HG03342 (cell line): ENCODE data around the gene RERGL.
"Not testable (repeated sequence)": the region's sequence is repeated elsewhere in the genome, so short reads cannot be mapped to it uniquely, and the experiment has no call there.

Experiments
- ATAC-seq: cut with Tn5 transposase; IDR thresholded peaks from one replicate; pipeline ENCODE4 v1.9.1; 2021; ENCODE audit warnings: mild to moderate bottlenecking, moderate library complexity; ENCODE audit not compliant: unreplicated experiment

RERGL gene, protein sequence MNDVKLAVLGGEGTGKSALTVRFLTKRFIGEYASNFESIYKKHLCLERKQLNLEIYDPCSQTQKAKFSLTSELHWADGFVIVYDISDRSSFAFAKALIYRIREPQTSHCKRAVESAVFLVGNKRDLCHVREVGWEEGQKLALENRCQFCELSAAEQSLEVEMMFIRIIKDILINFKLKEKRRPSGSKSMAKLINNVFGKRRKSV

DNA sequence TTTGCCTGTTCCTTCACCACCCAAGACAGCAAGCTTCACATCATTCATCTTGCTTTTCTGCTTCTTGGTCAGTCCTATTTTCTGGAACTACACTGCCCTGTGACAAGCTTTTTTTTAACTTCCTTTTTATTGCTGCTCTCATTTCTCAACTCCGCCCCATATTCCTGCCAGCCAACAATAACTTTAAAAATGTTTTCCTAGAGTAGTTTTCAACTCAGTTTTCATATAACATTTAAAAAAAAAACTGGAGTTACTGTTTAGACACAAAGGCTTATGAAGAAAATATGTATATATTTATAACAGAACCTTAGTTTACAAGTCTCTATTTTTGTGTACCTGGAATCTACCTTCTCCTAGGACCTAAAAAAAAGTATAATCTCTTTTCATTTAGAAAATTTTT, at the start of gene RERGL:
Gene RERGL (minus strand): TSS at position 101 of the 400 bp plus-strand sequence. CDS start 53 bp downstream, at position 48.
- no peak for ATAC-seq

DNA sequence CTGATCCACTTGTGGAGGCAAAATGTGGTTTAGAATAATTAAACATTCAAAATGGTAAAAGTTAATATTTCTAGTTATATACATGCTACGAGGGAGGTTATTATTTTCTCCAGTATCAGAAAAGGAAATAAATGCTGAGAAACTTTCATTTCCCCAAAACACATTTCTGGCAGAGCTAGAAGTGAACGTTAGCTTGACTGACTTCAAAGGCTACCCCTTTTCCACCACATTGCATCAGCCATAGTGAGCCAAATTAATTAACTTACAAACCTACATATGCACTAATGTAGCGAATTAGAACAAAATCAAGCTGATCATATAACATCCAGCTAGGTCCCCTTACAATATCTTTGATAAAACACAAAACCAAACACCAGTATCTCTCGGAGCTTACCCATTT, 49.3 kb upstream of the RERGL start:
- no peak for ATAC-seq

DNA sequence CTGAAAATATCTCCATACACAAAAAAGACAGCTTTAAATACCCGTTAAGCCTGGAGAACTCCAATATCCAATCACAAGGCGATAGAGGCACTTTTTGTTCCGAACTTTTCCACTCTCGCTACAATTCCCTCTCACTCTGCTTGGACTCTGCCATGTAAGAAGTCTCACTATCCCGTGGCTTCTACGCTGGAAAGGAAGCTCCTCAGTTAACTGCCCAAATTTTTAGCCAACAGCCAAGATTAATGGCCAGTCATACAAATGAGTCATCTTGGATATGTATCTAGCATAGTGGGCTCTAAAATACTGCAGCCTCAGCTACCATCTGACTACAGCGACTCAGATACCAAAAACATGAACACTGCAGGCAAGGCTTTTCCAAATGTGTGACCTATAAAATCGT, 45.5 kb upstream of the RERGL start:
- no peak for ATAC-seq

DNA sequence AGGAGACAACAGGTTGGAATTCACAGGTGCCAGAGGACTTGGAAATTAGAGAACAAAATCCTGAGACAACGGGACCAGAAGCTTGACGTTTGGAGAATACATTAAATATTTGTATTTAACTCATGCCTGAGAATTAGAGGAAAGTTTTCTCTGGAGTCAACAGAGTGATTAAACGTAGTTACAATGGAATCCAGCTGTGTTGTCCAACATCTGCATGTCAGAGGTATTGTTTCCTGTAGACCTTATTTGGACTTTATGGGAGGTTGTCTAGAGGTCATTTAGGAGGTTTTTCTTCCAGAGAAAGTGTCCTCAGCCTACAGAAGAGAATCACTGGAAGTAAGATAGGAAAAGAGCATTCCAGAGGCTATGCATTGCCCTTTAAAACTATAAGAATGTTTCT, 45.1 kb upstream of the RERGL start:
- ATAC-seq = no peak

DNA sequence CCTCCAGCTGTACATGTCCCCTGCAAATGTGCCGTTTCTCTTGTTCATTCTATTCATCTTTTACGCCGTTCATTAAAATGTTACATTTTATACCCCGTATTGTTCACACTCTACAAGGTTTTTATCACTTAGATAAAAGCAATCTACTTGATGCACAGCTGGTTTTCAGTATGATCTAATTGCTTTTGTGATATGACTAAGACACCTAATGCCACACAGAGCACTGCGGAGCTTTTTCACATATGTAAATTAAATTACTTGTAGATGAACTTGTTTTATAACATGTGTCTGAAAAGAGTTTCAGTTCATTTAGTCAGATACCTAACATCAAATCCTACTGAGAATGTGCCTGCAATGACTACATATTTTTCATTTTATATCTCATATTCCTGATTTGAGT, 40.9 kb upstream of the RERGL start:
- no peak for ATAC-seq

DNA sequence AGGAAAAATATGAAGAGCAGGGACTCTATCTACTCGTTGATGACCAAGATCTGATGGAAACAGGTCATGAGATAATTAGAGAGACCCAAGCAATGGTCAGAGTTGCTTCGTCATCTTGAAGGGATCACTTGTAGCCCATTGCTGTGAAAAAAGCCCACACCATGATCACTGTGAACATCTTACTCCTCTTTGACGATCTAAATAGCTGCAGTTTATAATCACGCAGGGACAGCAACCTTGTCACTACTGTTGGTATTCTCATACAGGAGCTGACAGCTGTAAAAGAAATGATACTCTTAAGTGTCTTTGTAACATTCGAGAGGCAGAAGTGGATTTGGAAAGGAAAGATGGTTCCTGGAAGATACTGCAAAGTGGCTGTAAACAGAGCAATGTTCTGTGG, 33.7 kb upstream of the RERGL start:
- ATAC-seq = no peak

DNA sequence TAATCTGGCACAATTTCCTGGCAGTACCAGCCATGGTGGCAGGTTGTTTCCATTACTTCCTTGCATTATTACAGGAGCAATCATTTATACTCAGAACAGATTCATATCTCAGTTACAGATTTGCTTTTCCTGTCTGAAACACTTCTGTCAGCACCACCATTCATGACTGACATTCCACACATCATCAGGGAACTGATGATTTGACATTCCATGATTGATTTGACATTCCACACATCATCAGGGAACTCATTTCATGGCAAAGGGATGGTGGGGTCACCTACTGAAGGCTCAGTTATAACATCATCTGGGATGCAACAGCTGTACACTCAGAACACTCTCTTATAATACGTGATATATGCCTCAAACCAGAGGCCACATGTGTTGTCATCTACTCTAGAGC, 30.9 kb upstream of the RERGL start:
- ATAC-seq = no peak

DNA sequence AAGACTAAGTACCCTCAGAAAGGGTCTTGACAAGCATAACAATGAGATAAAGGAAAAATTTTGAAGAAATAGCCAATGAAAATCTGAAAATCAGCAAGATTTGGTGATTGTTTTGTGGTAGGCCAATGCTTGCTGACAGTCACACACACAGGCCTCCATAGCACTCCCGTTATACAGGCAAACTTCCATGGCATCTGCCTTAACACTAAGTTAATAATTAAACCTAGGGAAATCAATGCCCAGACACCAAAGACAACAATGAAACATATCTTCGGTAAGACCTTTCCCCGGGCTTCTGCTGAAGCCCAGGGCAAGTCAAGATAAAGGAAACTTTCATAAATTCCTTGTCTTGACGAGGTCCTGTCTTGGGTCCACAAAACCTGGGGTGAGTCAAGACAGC, 18.6 kb upstream of the RERGL start:
- ATAC-seq = no peak

DNA sequence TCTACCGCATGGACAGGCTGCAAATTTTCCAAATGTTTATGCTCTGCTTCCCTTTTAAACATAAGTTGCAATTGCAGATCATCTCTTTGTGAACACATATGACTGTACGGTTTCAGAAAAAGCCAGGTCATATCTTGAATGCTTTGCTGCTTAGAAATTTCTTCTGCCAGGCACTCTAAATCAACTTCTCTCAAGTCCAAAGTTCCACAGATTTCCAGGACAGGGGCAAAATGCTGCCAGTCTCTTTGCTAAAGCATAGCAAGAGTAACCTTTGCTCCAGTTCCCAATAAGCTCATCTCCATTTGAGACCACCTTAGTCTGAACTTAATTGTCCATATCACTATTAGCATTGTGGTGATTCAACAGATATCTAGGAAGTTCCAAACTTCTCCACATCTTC, 13.6 kb upstream of the RERGL start:
- ATAC-seq = no peak

DNA sequence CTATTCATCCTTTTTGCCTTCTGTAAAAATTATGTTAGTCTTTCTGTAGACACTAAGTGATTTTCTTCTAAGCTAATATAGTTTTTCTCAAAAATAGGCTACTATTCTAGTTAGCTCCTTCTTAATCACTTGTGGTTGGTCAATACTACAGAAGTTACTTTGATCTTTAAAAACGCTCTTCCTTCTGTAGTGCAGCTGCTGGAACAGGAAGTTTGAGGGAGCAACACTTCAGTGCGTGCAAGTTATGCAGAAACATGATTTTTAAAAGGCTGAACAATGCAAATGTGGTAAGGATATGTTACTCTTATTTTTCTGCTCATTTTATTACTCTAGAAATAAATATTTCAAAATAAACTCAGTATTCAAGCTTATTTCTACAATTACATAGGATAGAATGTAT, 11.1 kb upstream of the RERGL start:
- no peak for ATAC-seq

DNA sequence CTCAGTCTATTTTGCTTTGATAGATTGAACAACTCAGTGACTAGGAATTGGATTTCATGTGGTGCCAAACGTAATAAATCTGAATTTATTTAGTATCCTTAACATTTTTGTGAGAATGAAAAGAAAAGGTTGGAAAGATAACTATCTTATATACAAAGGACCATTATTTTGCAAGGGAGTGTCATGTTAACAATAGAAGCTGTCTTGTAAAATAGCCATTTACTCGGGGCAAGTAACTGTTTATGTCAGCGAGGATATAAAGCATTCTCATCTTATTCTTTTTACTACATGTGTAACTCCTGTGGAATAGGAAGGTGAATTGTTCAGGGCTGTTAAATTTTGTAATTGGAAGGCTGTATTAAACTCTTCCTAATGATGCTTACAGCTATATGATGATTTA, 5.9 kb downstream of the RERGL start:
- no peak for ATAC-seq

DNA sequence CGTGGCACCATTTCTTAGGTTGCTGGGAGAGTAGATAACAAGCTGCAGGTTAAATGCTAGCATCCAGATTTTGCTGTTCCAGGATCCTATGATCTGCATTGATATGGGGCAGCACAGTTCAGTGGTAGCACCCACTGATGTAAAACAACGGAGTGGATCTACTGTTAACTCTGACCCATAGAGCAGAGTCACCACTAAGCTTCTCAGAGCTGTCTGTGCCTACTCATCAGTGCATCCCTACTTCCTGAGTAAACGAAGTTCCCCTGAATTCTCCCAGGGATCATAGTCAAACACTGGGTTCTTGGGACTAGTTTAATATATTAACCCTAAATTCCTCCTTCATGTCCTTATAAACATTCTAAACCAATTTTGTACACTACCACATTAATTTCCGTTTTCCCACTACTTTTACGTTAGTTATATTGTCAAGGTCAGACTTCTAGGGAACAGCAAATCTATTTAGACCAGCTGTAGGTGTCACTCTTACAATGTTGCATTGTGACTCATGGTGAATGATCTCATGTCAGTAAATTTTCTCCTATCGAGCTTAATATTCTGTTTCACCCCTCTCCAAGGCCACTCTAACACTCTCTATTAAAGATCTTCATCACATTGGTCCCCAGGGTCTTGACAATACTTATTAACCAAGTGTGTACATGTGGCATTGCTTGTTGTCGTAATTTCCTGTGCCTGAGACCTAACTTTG, 10.3 kb downstream of the RERGL start:
- no peak for ATAC-seq

DNA sequence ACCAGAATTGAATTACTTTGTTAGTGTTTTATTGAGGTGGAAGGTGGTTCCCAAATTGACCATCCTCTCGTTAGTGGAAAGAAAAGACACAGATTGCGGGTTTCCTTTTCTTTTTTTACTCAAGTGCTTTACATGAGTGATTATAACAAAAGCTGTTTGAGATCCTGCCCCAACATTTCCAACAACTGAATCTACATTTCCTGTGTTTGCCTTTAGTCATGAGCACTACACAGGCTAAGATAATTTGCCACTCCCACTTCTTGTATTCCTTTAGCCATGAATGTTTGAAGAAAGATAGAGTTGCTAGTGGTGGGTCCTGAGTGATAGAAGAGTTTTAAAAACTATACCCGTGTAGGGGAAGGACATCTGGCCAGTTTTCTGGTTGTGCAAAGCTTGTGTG, 16.0 kb downstream of the RERGL start:
- ATAC-seq = no peak

DNA sequence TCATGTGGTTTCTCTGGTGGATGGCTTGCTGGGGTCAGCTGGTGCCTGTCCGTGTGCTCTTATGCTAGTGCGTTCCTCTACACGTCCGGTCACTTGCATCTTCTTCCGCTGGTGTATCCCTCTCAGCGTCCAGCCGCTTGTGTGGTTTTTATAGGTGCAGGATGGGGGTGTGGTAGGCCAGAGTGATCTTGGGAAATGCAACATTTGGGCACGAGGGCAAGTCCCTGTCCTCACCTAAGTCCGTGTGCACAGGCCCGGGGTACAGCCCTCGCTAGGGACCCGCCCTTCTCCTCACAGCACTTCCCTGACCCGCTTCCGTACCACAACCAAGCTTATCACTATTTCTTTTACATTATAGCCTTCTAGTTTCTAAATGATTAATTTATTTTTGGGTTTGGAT, 17.3 kb downstream of the RERGL start:
- ATAC-seq = no peak

DNA sequence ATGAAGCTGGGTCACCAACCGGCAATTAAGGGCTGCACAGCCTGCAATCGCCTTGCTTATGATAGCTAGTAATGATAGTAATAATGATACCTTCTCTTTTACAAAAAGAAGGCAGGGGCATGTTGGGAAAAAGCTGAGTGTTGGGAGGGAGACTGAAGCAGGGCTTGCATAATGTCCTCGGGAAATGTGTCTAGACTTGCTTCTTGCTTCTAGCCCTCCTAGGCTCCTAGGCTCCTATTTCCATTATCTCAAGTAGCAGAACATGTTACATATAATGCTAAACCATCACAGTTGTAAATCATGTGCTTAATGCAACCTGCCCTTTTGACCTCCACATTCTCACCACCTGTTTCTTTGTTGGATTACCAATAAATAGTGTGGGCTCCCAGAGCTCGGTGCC, 18.7 kb downstream of the RERGL start:
- ATAC-seq = no peak

DNA sequence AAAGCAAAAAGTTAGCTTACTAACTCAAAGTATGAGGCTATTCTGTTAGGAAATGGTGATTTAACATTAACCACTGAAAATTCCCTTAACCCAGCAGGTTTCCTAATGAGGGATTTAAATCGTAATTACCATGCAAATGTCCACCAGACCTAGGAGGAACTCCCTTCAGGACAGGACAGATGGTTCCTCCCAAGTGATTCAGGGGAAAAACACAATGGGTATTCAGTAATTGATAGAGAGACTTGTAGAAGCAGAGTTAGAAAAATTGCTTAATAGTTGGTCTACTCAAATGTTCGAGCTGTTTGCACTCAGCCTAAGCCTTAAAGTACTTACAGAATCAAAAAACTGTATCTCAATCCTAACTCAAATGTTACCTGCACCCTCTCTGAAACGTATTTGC, 21.6 kb downstream of the RERGL start:
- no peak for ATAC-seq

DNA sequence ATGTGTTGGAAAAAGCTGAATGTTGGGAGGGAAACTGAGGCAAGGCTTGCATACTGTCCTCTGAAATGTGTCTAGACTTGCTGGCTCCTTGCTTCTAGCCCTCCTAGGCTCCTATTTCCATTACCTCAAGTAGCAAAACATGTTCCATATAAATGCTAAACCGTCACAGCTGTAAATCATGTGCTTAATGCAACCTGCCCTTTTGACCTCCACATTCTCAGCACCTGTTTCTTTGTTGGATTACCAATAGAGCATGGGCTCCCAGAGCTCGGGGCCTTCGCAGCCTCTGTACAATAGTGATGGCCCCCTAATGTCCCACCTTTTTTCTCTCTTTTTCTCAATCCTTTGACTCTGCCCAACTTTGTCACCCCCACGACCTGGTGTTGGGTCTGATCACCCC, 23.3 kb downstream of the RERGL start:
- no peak for ATAC-seq

DNA sequence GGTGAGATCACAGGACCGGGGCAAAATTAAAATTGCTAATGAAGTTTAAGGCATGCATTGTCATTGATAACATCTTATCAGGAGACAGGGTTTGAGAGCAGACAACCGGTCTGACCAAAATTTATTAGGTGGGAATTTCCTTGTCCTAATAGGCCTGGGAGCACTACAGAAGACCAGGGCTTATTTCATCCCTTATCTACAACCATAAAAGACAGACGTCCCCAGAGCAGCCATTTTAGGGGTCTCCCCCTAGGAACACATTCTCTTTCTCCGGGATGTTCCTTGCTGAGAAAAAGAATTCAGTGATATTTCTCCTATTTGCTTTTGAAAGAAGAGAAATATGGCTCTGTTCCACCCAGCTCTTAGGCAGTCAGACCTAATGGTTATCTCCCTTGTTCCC, 27.1 kb downstream of the RERGL start:
- not testable (repeated sequence) for ATAC-seq

DNA sequence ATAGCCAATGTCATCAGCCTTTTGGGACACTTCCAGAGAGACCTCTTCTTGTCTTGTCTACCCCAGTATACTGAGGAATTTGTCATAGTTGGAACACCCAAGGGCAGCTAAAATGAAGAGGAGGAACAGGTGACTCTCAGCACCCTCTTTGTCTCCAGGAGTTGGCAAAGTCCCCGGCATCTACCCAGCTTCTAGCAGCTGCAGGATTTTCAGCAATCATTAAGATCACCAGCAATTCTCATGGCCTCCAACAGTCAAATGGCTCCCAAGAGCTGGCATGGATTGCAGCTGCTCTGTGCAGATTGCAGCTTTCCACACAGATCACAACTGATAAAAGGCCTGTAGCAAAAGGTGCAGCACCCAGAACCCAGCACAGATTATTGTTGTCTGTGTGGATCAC, 32.9 kb downstream of the RERGL start:
- no peak for ATAC-seq

DNA sequence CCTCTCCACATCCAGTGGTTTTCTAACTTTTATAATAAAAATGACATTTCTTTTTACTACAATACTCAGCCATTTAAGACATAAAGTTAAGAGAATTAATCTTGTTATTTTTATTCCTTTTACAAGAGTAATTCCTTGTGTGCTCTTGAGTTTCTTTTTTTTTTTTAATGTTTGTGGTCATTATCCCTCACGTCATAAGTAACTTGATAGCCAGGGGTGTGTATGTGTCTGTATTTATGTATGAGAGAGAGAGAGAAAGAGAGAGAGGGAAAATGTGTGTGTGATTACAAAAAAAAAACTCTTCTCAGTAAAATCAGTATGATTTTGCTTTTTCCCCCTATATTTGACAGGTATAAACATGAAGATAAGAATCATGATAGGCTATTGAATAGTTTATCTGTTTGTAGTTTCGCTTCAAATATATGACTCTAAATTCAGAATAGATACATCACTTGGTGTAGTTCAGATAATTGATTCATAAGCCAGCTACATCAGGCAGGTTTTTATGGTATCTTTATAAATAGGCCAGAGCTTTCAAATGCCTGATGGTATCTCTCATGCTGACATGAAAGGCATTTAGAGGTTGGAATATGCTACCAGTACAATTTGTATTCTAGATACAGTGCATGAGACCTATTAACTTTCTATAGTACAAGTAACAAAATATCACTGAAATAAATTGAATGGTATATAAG, 34.9 kb downstream of the RERGL start:
- ATAC-seq = no peak

DNA sequence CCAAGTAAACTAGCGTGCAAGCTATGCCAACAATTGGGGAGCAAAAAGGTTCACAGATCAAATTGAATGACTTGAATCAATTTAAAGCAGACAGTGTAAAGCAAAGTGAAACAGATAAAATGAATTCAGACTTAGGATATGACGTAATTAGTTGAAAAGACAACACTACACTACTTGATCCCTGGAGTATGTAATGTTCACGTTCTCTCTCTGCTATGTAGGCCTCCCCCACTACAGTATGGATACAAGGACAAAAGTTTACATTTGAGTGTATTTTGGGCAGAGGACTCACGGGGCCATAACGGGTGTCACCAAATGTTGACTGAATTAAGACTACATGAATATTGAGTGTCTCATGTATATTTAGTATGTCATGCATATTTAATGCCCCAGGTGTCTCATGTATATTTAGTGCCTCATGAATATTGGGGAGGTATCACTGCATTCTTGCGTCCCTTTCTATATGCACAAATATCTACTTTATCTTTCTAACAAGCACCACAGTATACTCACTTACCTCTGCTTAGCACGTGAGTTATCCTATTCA, 44.5 kb downstream of the RERGL start:
- ATAC-seq = no peak
